ENCODE measurements around the gene CNMD.
"Not testable (repeated sequence)": the region's sequence is repeated elsewhere in the genome, so short reads cannot be mapped to it uniquely, and the experiment has no call there.

Gene CNMD

GRCh38 chr13:52736891-52737290 lies 2.7 kb downstream of the CNMD start:
- DNase-seq (ENCODE audit: low read depth), result no peak

DNA sequence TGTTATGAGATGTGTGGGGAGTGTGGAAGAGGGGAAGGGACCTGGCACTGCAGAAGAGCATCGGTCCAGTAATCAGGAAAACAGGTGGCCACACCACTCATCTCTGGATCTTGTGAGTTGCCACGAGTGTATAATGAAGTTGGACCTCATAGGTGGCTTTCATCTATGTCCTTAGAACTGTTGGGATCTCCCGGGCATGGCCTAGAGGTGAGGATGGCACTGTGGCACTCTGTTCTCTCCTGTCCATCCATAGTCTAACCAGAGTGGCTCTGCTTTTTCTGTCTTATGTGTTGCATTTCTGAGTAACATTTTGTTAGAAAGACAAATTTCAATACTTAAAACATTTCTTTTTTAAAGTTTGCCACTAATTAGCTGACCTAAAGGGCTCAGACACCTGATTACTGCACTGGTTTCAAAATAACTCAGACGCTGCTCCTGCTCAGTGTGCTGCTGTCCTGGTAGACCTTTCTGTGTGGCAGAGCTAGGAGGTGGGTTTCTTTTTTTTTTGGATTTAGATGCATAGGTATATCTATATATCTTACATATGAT lies 5.5 kb downstream of the CNMD start:
- TF ChIP-seq, protein P1, sequence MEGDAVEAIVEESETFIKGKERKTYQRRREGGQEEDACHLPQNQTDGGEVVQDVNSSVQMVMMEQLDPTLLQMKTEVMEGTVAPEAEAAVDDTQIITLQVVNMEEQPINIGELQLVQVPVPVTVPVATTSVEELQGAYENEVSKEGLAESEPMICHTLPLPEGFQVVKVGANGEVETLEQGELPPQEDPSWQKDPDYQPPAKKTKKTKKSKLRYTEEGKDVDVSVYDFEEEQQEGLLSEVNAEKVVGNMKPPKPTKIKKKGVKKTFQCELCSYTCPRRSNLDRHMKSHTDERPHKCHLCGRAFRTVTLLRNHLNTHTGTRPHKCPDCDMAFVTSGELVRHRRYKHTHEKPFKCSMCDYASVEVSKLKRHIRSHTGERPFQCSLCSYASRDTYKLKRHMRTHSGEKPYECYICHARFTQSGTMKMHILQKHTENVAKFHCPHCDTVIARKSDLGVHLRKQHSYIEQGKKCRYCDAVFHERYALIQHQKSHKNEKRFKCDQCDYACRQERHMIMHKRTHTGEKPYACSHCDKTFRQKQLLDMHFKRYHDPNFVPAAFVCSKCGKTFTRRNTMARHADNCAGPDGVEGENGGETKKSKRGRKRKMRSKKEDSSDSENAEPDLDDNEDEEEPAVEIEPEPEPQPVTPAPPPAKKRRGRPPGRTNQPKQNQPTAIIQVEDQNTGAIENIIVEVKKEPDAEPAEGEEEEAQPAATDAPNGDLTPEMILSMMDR (conservative IDR thresholded peaks at IDR 0.05; ENCODE audit: low read depth, low read length), result no peak
- no peak for DNase-seq (ENCODE audit: low read depth)
- no peak overlapping the region for H3K4me3 ChIP-seq (ENCODE audit: low read depth, low read length)

More at GRCh38 chr13:52736891-52737290, 2.7 kb downstream of the CNMD start:
- TF ChIP-seq, protein P1 (conservative IDR thresholded peaks at IDR 0.05; ENCODE audit: low read depth, low read length), result no peak
- H3K4me3 ChIP-seq (ENCODE audit: low read depth, low read length), result no peak overlapping the region

- H3K4me3 ChIP-seq (ENCODE audit: low read depth, low read length), result no peak overlapping the region
- DNase-seq (ENCODE audit: low read depth), result no peak
- TF ChIP-seq, protein P1 (conservative IDR thresholded peaks at IDR 0.05; ENCODE audit: low read depth, low read length), result no peak
Measured at GRCh38 chr13:52726258-52726657, 13.4 kb downstream of the CNMD start.

GRCh38 chr13:52725302-52725701 lies 14.3 kb downstream of the CNMD start:
- TF ChIP-seq, protein P1 (conservative IDR thresholded peaks at IDR 0.05; ENCODE audit: low read depth, low read length), result no peak
- DNase-seq (ENCODE audit: low read depth), result no peak
- H3K4me3 ChIP-seq (ENCODE audit: low read depth, low read length), result no peak overlapping the region

GRCh38 chr13:52723181-52723580 lies 16.4 kb downstream of the CNMD start:
- no peak for DNase-seq (ENCODE audit: low read depth)
- H3K4me3 ChIP-seq (ENCODE audit: low read depth, low read length), result no peak overlapping the region
- TF ChIP-seq, protein P1 (conservative IDR thresholded peaks at IDR 0.05; ENCODE audit: low read depth, low read length), result no peak

- not testable (repeated sequence) for DNase-seq (ENCODE audit: low read depth); H3K4me3 ChIP-seq (ENCODE audit: low read depth, low read length)
Measured at GRCh38 chr13:52721356-52721755, 18.3 kb downstream of the CNMD start.

GRCh38 chr13:52720904-52721303 lies 18.7 kb downstream of the CNMD start:
- DNase-seq (ENCODE audit: low read depth), result peak; percentile 10
- H3K4me3 ChIP-seq (ENCODE audit: low read depth, low read length), result not testable (repeated sequence)

GRCh38 chr13:52713894-52714293 lies 25.7 kb downstream of the CNMD start:
- DNase-seq (ENCODE audit: low read depth), result no peak
- H3K4me3 ChIP-seq (ENCODE audit: low read depth, low read length), result no peak overlapping the region
- TF ChIP-seq, protein P1 (conservative IDR thresholded peaks at IDR 0.05; ENCODE audit: low read depth, low read length), result no peak
